H9 (cell line): ENCODE measurements around the gene SURF1. TPM values are rescaled to one million over a fixed set of nuclear protein-coding genes. Genes with fewer than 3 reads are reported as not detected.

ENCODE experiments used
- DNase-seq: peaks from one replicate; pipeline ENCODE4 v3.0.0-alpha.2; 2017
- H2AFZ ChIP-seq: one replicate; pipeline ENCODE4 v1.6.1; 2013; ENCODE audit warnings: mild to moderate bottlenecking, low read length, control low read depth, moderate library complexity
- H2AK5ac ChIP-seq: 2 replicates; pipeline ENCODE4 v1.6.1; 2013; ENCODE audit warnings: low read length, control low read depth, mixed read lengths; ENCODE audit not compliant: insufficient read length
- H2BK120ac ChIP-seq: one replicate; pipeline ENCODE4 v1.6.1; 2013; ENCODE audit warnings: low read depth, mild to moderate bottlenecking, low read length, control low read depth, inconsistent platforms; ENCODE audit not compliant: poor library complexity, severe bottlenecking
- H2BK12ac ChIP-seq: 2 replicates; pipeline ENCODE4 v1.6.1; 2013; ENCODE audit warnings: low read length, control low read depth, mixed read lengths, low read depth; ENCODE audit not compliant: insufficient read length
- H2BK15ac ChIP-seq: 2 replicates; pipeline ENCODE4 v1.6.1; 2013; ENCODE audit warnings: low read depth, low read length, control low read depth
- H2BK20ac ChIP-seq: one replicate; pipeline ENCODE4 v1.6.1; 2013; ENCODE audit warnings: low read depth, mild to moderate bottlenecking, low read length, control low read depth, inconsistent platforms; ENCODE audit not compliant: poor library complexity, severe bottlenecking
- H2BK5ac ChIP-seq: 2 replicates; pipeline ENCODE4 v1.6.1; 2013; ENCODE audit warnings: low read length, control low read depth, mixed read lengths; ENCODE audit not compliant: insufficient read length
- H3K14ac ChIP-seq: 2 replicates; pipeline ENCODE4 v1.6.1; 2013; ENCODE audit warnings: low read length, control low read depth; ENCODE audit not compliant: insufficient read depth
- H3K18ac ChIP-seq: 2 replicates; pipeline ENCODE4 v1.6.1; 2013; ENCODE audit warnings: low read depth, mild to moderate bottlenecking, mixed read lengths, low read length, control low read depth; ENCODE audit not compliant: insufficient read length
- H3K23ac ChIP-seq: 2 replicates; pipeline ENCODE4 v1.6.1; 2013; ENCODE audit warnings: low read length, control low read depth, mixed read lengths, low read depth; ENCODE audit not compliant: insufficient read length
- H3K23me2 ChIP-seq: 2 replicates; pipeline ENCODE4 v1.6.1; 2013; ENCODE audit warnings: low read depth, mild to moderate bottlenecking, mixed read lengths, low read length, control low read depth; ENCODE audit not compliant: insufficient read length, poor library complexity, severe bottlenecking
- H3K27ac ChIP-seq: 2 replicates; pipeline ENCODE4 v1.5.1; 2013; ENCODE audit warnings: low read length, control low read depth, mixed read lengths, low read depth; ENCODE audit not compliant: insufficient read length
- H3K27me3 ChIP-seq: 2 replicates; pipeline ENCODE4 v1.6.1; 2013; ENCODE audit warnings: low read length, control low read depth, inconsistent platforms; ENCODE audit not compliant: insufficient read depth
- H3K4ac ChIP-seq: 2 replicates; pipeline ENCODE4 v1.6.1; 2013; ENCODE audit warnings: low read depth, mild to moderate bottlenecking, control low read depth, inconsistent platforms, low read length, moderate library complexity
- H3K4me1 ChIP-seq: 2 replicates; pipeline ENCODE4 v1.6.1; 2013; ENCODE audit warnings: low read length, control low read depth, inconsistent platforms; ENCODE audit not compliant: insufficient read depth
- H3K4me2 ChIP-seq: 2 replicates; pipeline ENCODE4 v1.6.1; 2013; ENCODE audit warnings: low read length, control low read depth, mixed read lengths; ENCODE audit not compliant: insufficient read length, insufficient read depth
- H3K56ac ChIP-seq: 2 replicates; pipeline ENCODE4 v1.6.1; 2013; ENCODE audit warnings: low read depth, mild to moderate bottlenecking, mixed read lengths, low read length, control low read depth; ENCODE audit not compliant: insufficient read length
- H3K79me1 ChIP-seq: 2 replicates; pipeline ENCODE4 v1.6.1; 2013; ENCODE audit warnings: low read depth, mild to moderate bottlenecking, moderate library complexity, low read length, control low read depth, inconsistent platforms; ENCODE audit not compliant: insufficient read depth, poor library complexity, severe bottlenecking
- H3K79me2 ChIP-seq: 2 replicates; pipeline ENCODE4 v1.6.1; 2013; ENCODE audit warnings: low read length, control low read depth, inconsistent platforms; ENCODE audit not compliant: insufficient read depth
- H3K9ac ChIP-seq: 2 replicates; pipeline ENCODE4 v1.6.1; 2013; ENCODE audit warnings: low read length, control low read depth, mixed read lengths; ENCODE audit not compliant: insufficient read length; ENCODE audit errors: extremely low read depth
- H3K9me3 ChIP-seq: one replicate; pipeline ENCODE4 v1.6.1; 2013; ENCODE audit warnings: low read depth, low read length, inconsistent platforms; ENCODE audit not compliant: control insufficient read depth
- H3T11ph ChIP-seq: one replicate; pipeline ENCODE4 v1.6.1; 2013; ENCODE audit warnings: mild to moderate bottlenecking, low read length, control low read depth, inconsistent platforms
- H4K20me1 ChIP-seq: one replicate; pipeline ENCODE4 v1.6.1; 2013; ENCODE audit not compliant: control insufficient read depth, insufficient read length, insufficient read depth
- H4K5ac ChIP-seq: 2 replicates; pipeline ENCODE4 v1.6.1; 2013; ENCODE audit warnings: low read depth, mild to moderate bottlenecking, mixed read lengths, low read length, control low read depth; ENCODE audit not compliant: insufficient read length
- H4K8ac ChIP-seq: replicated peaks from 2 replicates; pipeline ENCODE4 v1.6.1; 2013; ENCODE audit warnings: low read length, control low read depth, mixed read lengths, low read depth; ENCODE audit not compliant: insufficient read length
- H4K91ac ChIP-seq: 2 replicates; pipeline ENCODE4 v1.6.1; 2013; ENCODE audit warnings: low read depth, mild to moderate bottlenecking, moderate library complexity, mixed read lengths, low read length, control low read depth; ENCODE audit not compliant: insufficient read length
- H3K27ac Mint-ChIP-seq, 3 experiments: 2 replicates in 2 of 3; 3 replicates in 1 of 3; pipeline ENCODE4 v1.8.0; 2020 to 2021; ENCODE audit warnings: mixed read lengths in 3 of 3, mild to moderate bottlenecking in 1 of 3, moderate library complexity in 1 of 3
- H3K27me3 Mint-ChIP-seq: 2 replicates; pipeline ENCODE4 v1.8.0; 2021; ENCODE audit warnings: low read depth, mild to moderate bottlenecking, moderate library complexity, mixed read lengths
- H3K36me3 Mint-ChIP-seq, 3 experiments: 2 replicates in 2 of 3; 3 replicates in 1 of 3; pipeline ENCODE4 v1.8.0; 2020 to 2021; ENCODE audit warnings: low read depth in 3 of 3, mixed read lengths in 3 of 3; ENCODE audit not compliant: insufficient read depth in 1 of 3
- H3K4me1 Mint-ChIP-seq, 2 experiments: 2 replicates each; pipeline ENCODE4 v1.8.0; 2020; ENCODE audit warnings: mixed read lengths in 2 of 2
- H3K4me3 Mint-ChIP-seq, 2 experiments: 2 replicates in 1 of 2; 3 replicates in 1 of 2; pipeline ENCODE4 v1.8.0; 2020 to 2021; ENCODE audit warnings: mild to moderate bottlenecking in 2 of 2, mixed read lengths in 2 of 2, moderate library complexity in 1 of 2
- H3K9me3 Mint-ChIP-seq, 2 experiments: 2 replicates in 1 of 2; 3 replicates in 1 of 2; pipeline ENCODE4 v1.8.0; 2020; ENCODE audit warnings: mild to moderate bottlenecking in 2 of 2, mixed read lengths in 2 of 2, moderate library complexity in 1 of 2
- CTCF ChIP-seq: fragments of 200-600 bp; sonication (generic); conservative IDR thresholded peaks from 3 replicates; pipeline ENCODE4 v1.8.0; 2021; ENCODE audit warnings: antibody characterized with exemption, mild to moderate bottlenecking
- WGBS: extraction: QIAGEN DNeasy Blood & Tissue Kit; methylation state at CpG from one replicate; pipeline ENCODE4 v1.1.7; 2013; ENCODE audit warnings: missing lambda C conversion rate, low lambda C conversion rate, mixed read lengths; ENCODE audit not compliant: insufficient read length; ENCODE audit errors: extremely low coverage; 5-methylcytosine and 5-hydroxymethylcytosine counted together
- total RNA-seq: library from RNA; stranded (reverse); gene quantifications from 2 replicates; pipeline ENCODE4 v1.2.1, GENCODE V29; 2021

The SURF1 gene
- total RNA-seq, 1 experiment from 2014 or later = 43.3 TPM

GRCh38 chr9:133341369-133342068 lies 14.8 kb downstream of the SURF1 start:
- no peak overlapping the region for H2AK5ac ChIP-seq
- H3K4me1 ChIP-seq = no peaks in the 10 kb centered on the region; the same call in 1 of the 2 replicates
- H3K56ac ChIP-seq = no peak overlapping the region
- no peak for DNase-seq
- H3K14ac ChIP-seq = no peak overlapping the region
- no peak overlapping the region for H2BK120ac ChIP-seq
- no peak for TF ChIP-seq CTCF
- peaks cover 5% of the 10 kb centered on the region; the same call in 1 of the 2 replicates for H3K79me2 ChIP-seq
- H3K9ac ChIP-seq = no peak overlapping the region
- H3K23ac ChIP-seq = no peak overlapping the region
- H4K8ac ChIP-seq = no peak overlapping the region
- H2BK5ac ChIP-seq = no peak overlapping the region
- peaks cover under 1% of the 10 kb centered on the region for H3K23me2 ChIP-seq
- H3K27me3 ChIP-seq = no peaks in the 10 kb centered on the region
- H4K91ac ChIP-seq = no peak overlapping the region
- Mint-ChIP-seq H3K27me3 (no peaks in the 10 kb centered on the region), H3K4me1 (peaks cover 4 to 10% of the 10 kb centered on the region in 2 experiments), H3K9me3 (no peaks in the 10 kb centered on the region), H3K36me3 (peaks cover 49 to 87% (median 78%) of the 10 kb centered on the region in 3 experiments), H3K4me3 (no peak overlapping the region), H3K27ac (no peak overlapping the region)
- H3K79me1 ChIP-seq = peaks cover 9% of the 10 kb centered on the region
- no peak overlapping the region for H3K18ac ChIP-seq
- H2BK15ac ChIP-seq = no peak overlapping the region
- H3K27ac ChIP-seq = no peak overlapping the region
- no peak overlapping the region for H2BK12ac ChIP-seq
- H3T11ph ChIP-seq = no peak overlapping the region
- H3K4me2 ChIP-seq = no peak overlapping the region
- H4K5ac ChIP-seq = no peak overlapping the region
- no peaks in the 10 kb centered on the region for H4K20me1 ChIP-seq
- no peak overlapping the region for H2AFZ ChIP-seq
- H3K4ac ChIP-seq = no peak overlapping the region
- no peaks in the 10 kb centered on the region for H3K9me3 ChIP-seq
- no CpG with 5 or more reads among the region's 15 CpGs for WGBS
- no peak overlapping the region for H2BK20ac ChIP-seq
